Measurements from ENCODE around the gene RPL7L1. TPM values are rescaled to one million over a fixed set of nuclear protein-coding genes. Genes with fewer than 3 reads are reported as not detected.

RPL7L1 gene
- total RNA-seq, 5 donors from 2014 or later (not counting 1 experiment from before 2014, with no cell fraction given), result 62.5 to 89.2 (median 81.3) TPM

GRCh38 chr6:42938428-42938796, 59.0 kb downstream of the RPL7L1 start:
- H3K4me1 Mint-ChIP-seq, result peaks cover 17 to 32% (median 23%) of the 10 kb centered on the region in 3 donors
- ATAC-seq (replicated peaks in 1 of 4) (no peak), DNase-seq (no peak)
- ChIA-PET POLR2A (no interaction called here), CTCF (no interaction called here)
- Histone ChIP-seq H3K27me3 (replicated peaks in 1 of 2; ENCODE audit: control insufficient read depth in 2 of 2, extremely low read depth in 1 of 2, insufficient read depth in 2 of 2, low read length in 1 of 2) (no peaks in the 10 kb centered on the region), H3K9me3 (no peaks in the 10 kb centered on the region), H3K4me3 (ENCODE audit: control insufficient read depth in 1 of 2, extremely low read depth in 1 of 2, low read length in 1 of 2) (no peak overlapping the region), H3K27ac (ENCODE audit: low read length) (no peak overlapping the region), H3K4me1 (ENCODE audit: control insufficient read depth in 1 of 2, extremely low read depth in 1 of 2, insufficient read depth in 2 of 2, low read length in 2 of 2) (peaks cover 0 to 10% of the 10 kb centered on the region in 2 experiments), H3K36me3 (ENCODE audit: control insufficient read depth in 2 of 2, extremely low read depth in 1 of 2, insufficient read depth in 1 of 2, low read length in 1 of 2) (peaks cover 30 to 85% of the 10 kb centered on the region in 2 donors)
- no peak overlapping the region for H3K27ac Mint-ChIP-seq
- no peaks in the 10 kb centered on the region for H3K27me3 Mint-ChIP-seq
- H3K9me3 Mint-ChIP-seq, result no peaks in the 10 kb centered on the region
- H3K4me3 Mint-ChIP-seq, result no peak overlapping the region
- 79% methylated on average over 2 of the region's 5 CpGs for WGBS (ENCODE audit: insufficient coverage)
- H3K36me3 Mint-ChIP-seq, result peaks cover 31% of the 10 kb centered on the region

DNA sequence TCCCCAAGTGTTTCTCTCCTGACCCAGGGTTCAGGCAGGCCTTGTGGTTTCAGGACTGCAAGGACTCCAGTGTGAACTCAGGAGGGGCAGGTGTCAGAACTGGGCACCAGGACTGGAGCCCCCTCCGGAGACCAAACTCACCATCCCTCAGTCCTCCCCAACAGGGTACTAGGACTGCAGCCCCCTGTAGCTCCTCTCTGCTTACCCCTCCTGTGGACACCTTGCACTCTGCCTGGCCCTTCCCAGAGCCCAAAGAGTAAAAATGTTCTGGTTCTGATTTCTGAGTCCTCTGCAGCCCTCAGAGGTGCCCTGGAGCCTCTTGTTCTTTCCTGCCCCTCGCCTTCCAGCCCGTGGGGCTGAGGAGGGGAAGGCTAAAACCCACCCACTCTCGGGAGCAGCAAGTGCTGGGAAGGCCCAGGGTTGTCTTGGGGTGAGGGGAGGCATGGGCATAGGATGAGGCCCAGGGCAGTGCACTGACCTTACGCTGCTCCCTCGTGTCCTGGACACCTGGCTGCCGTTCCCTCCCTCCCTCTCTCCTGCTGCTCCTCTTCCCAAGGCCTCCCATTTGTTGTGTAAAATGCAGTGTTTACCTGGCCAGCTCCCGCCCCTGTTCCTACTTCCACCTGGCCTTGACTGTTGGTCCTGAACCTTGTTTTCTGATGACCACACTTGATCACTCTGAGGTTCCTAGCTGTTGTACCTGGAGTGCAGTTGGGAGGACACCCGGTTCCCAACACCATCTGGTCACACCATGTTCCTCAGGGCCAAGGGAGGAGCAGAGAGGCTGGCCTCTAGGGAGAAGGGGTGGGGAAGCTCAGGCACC, 59.8 kb downstream of the RPL7L1 start:
- ATAC-seq (replicated peaks in 1 of 4) (no peak), DNase-seq (no peak)
- Mint-ChIP-seq H3K27me3 (no peaks in the 10 kb centered on the region), H3K36me3 (peaks cover 30% of the 10 kb centered on the region), H3K27ac (no peak overlapping the region), H3K4me3 (no peak overlapping the region), H3K9me3 (no peaks in the 10 kb centered on the region), H3K4me1 (peaks cover 9 to 25% (median 19%) of the 10 kb centered on the region in 3 donors)
- no peak overlapping the region for H3K4me3 ChIP-seq (ENCODE audit: control insufficient read depth in 1 of 2, extremely low read depth in 1 of 2, low read length in 1 of 2)
- no peaks in the 10 kb centered on the region for H3K27me3 ChIP-seq (replicated peaks in 1 of 2; ENCODE audit: control insufficient read depth in 2 of 2, extremely low read depth in 1 of 2, insufficient read depth in 2 of 2, low read length in 1 of 2)
- H3K36me3 ChIP-seq (ENCODE audit: control insufficient read depth in 2 of 2, extremely low read depth in 1 of 2, insufficient read depth in 1 of 2, low read length in 1 of 2), result peaks cover 30 to 89% of the 10 kb centered on the region in 2 donors
- no peak overlapping the region for H3K27ac ChIP-seq (ENCODE audit: low read length)
- H3K9me3 ChIP-seq, result no peaks in the 10 kb centered on the region
- H3K4me1 ChIP-seq (ENCODE audit: control insufficient read depth in 1 of 2, extremely low read depth in 1 of 2, insufficient read depth in 2 of 2, low read length in 2 of 2), result peaks cover 0 to 4% of the 10 kb centered on the region in 2 experiments
- WGBS (ENCODE audit: insufficient coverage), result 90% methylated on average over 3 of the region's 9 CpGs
- POLR2A ChIA-PET, result no interaction called here
- CTCF ChIA-PET, result no interaction called here

Other genes with a start within 250 kb of the RPL7L1 start
- gene PRPH2, start 157.0 kb upstream of the RPL7L1 start, total RNA-seq, result under 1 TPM in 2 of 5 donors, not detected in 3; 0.12 to 0.13 TPM
- 10 to 100 TPM; 56.5 to 74.8 (median 59.4) TPM for gene TBCC, start 133.5 kb upstream of the RPL7L1 start, total RNA-seq
- gene BICRAL, start 97.6 kb upstream of the RPL7L1 start, total RNA-seq, result 10 to 100 TPM; 33.1 to 39.5 (median 33.6) TPM
- gene PTCRA, start 36.4 kb downstream of the RPL7L1 start, total RNA-seq, result under 1 TPM in 1 of 5 donors, not detected in 4; 0.53 TPM
- gene CNPY3, start 49.9 kb downstream of the RPL7L1 start, total RNA-seq, result 10 to 100 TPM; 51.2 to 86.2 (median 79.4) TPM
- 1 to 10 TPM in 4 of 5 donors, under 1 TPM in 1; 0.93 to 3.4 (median 1.3) TPM for gene GNMT, start 81.1 kb downstream of the RPL7L1 start, total RNA-seq
- gene PEX6, start 99.6 kb downstream of the RPL7L1 start, total RNA-seq, result 10 to 100 TPM; 20.5 to 30.5 (median 27.4) TPM
- gene PPP2R5D, start 105.0 kb downstream of the RPL7L1 start, total RNA-seq, result 10 to 100 TPM; 27.8 to 35.1 (median 33.3) TPM
- 10 to 100 TPM; 20.5 to 38.7 (median 34.0) TPM for gene MEA1, start 134.3 kb downstream of the RPL7L1 start, total RNA-seq
- gene KLHDC3, start 134.6 kb downstream of the RPL7L1 start, total RNA-seq, result 10 to 100 TPM; 40.5 to 75.3 (median 66.9) TPM
- gene RRP36, start 142.0 kb downstream of the RPL7L1 start, total RNA-seq, result 10 to 100 TPM; 27.3 to 51.2 (median 47.3) TPM
- 10 to 100 TPM in 3 of 5 donors, 1 to 10 TPM in 2; 6.9 to 15.9 (median 11.6) TPM for gene CUL7, start 174.2 kb downstream of the RPL7L1 start, total RNA-seq
- 10 to 100 TPM; 34.8 to 66.3 (median 52.0) TPM for gene MRPL2, start 179.8 kb downstream of the RPL7L1 start, total RNA-seq
- gene KLC4, start 180.0 kb downstream of the RPL7L1 start, total RNA-seq, result 10 to 100 TPM; 37.8 to 48.5 (median 45.5) TPM
- 10 to 100 TPM in 2 of 5 donors, 1 to 10 TPM in 2, under 1 TPM in 1; 0.56 to 11.3 (median 1.6) TPM for gene PTK7, start 196.7 kb downstream of the RPL7L1 start, total RNA-seq